HepG2 (cell line): ENCODE data around the gene PKN2. TPM values are rescaled to one million over a fixed set of nuclear protein-coding genes. Genes with fewer than 3 reads are reported as not detected.

ENCODE experiments used
- ATAD3A ChIP-seq: sonication (generic); formaldehyde crosslinking; IDR thresholded peaks from 2 replicates; pipeline ENCODE4 v1.4.0; 2020; ENCODE audit warnings: missing genetic modification reagents
- BRCA1 ChIP-seq: sonication (generic); formaldehyde crosslinking; IDR thresholded peaks from 2 replicates; pipeline ENCODE4 v1.4.0; 2020; ENCODE audit warnings: missing genetic modification reagents
- IKZF4 ChIP-seq: sonication (generic); formaldehyde crosslinking; IDR thresholded peaks from 2 replicates; pipeline ENCODE4 v1.5.1; 2020; ENCODE audit warnings: borderline replicate concordance, mild to moderate bottlenecking, low read depth, missing genetic modification reagents; ENCODE audit errors: not compliant biosample characterization
- KLF16 ChIP-seq, 2 experiments: sonication (generic) in 1 of 2; formaldehyde crosslinking in 1 of 2; IDR thresholded peaks; 2 replicates each; pipeline versions ENCODE4 v1.6.1 to v1.8.0; 2016 to 2023; ENCODE audit warnings: missing genetic modification reagents in 2 of 2, missing compliant biosample characterization in 1 of 2
- NR2F6 ChIP-seq, 2 experiments: IDR thresholded peaks; 2 replicates each; pipeline ENCODE4 v1.6.1; 2016; ENCODE audit warnings: antibody characterized with exemption in 1 of 2, mild to moderate bottlenecking in 1 of 2
- SRY ChIP-seq: sonication (generic); formaldehyde crosslinking; IDR thresholded peaks from 2 replicates; pipeline ENCODE4 v1.8.0; 2022; ENCODE audit warnings: mild to moderate bottlenecking, missing genetic modification reagents
- TFDP1 ChIP-seq: IDR thresholded peaks from 2 replicates; pipeline ENCODE4 v1.6.1; 2016; ENCODE audit warnings: missing compliant biosample characterization, missing genetic modification reagents, borderline replicate concordance
- ZNF20 ChIP-seq: sonication (generic); formaldehyde crosslinking; IDR thresholded peaks from 2 replicates; pipeline ENCODE4 v1.4.0; 2020; ENCODE audit warnings: mild to moderate bottlenecking, moderate library complexity, missing genetic modification reagents
- ZNF282 ChIP-seq: fragments of 450-650 bp; IDR thresholded peaks from 2 replicates; pipeline ENCODE4 v1.6.1; 2018; ENCODE audit not compliant: partially characterized antibody
- ZNF407 ChIP-seq: sonication (generic); formaldehyde crosslinking; IDR thresholded peaks from one replicate; pipeline ENCODE4 v1.5.1; 2020; ENCODE audit warnings: mild to moderate bottlenecking, missing genetic modification reagents; ENCODE audit errors: not compliant biosample characterization
- ZNF672 ChIP-seq: sonication (generic); formaldehyde crosslinking; IDR thresholded peaks from 2 replicates; pipeline ENCODE4 v1.8.1; 2022; ENCODE audit warnings: missing genetic modification reagents
- ZNF775 ChIP-seq: sonication (generic); formaldehyde crosslinking; IDR thresholded peaks from 2 replicates; pipeline ENCODE4 v1.4.0; 2020; ENCODE audit warnings: missing genetic modification reagents, mild to moderate bottlenecking, moderate library complexity, borderline replicate concordance
- ZNF788 ChIP-seq: sonication (generic); formaldehyde crosslinking; IDR thresholded peaks from 2 replicates; pipeline ENCODE4 v1.5.0; 2020; ENCODE audit warnings: mild to moderate bottlenecking, missing genetic modification reagents, borderline replicate concordance
- polyA plus RNA-seq, 8 experiments: library from polyadenylated mRNA; depleted of rRNA in 3 of 8; stranded (reverse) in 7 of 8; unstranded in 1 of 8; fragments of >200 nt; fragmentation: Illumina TruSeq in 4 of 8; extraction: Trizol in 4 of 8; gene quantifications; 2 replicates each; pipeline versions ENCODE4 v1.2.1 to v1.2.3, GENCODE V29; 2011 to 2016; ENCODE audit warnings: low read depth in 4 of 8, missing spikeins in 1 of 8, mixed read lengths in 1 of 8; ENCODE audit not compliant: insufficient read depth in 1 of 8
- total RNA-seq, 5 experiments: library from RNA; depleted of rRNA; stranded (reverse); fragments of >200 nt; fragmentation: Illumina TruSeq; extraction: Trizol; gene quantifications; 2 replicates each; pipeline ENCODE4 v1.2.3, GENCODE V29; 2016; ENCODE audit warnings: low read depth in 1 of 5
- TF ChIP-seq, protein P1 (sequence below): sonication (generic); formaldehyde crosslinking; IDR thresholded peaks from 2 replicates; pipeline ENCODE4; 2020; ENCODE audit warnings: missing genetic modification reagents, mild to moderate bottlenecking, borderline replicate concordance

Gene PKN2
- total and polyA plus RNA-seq, 2 of the 13 experiments (the other 11 are each of a cell fraction or from before 2014, with no cell fraction given): 17.0 to 29.4 TPM

DNA sequence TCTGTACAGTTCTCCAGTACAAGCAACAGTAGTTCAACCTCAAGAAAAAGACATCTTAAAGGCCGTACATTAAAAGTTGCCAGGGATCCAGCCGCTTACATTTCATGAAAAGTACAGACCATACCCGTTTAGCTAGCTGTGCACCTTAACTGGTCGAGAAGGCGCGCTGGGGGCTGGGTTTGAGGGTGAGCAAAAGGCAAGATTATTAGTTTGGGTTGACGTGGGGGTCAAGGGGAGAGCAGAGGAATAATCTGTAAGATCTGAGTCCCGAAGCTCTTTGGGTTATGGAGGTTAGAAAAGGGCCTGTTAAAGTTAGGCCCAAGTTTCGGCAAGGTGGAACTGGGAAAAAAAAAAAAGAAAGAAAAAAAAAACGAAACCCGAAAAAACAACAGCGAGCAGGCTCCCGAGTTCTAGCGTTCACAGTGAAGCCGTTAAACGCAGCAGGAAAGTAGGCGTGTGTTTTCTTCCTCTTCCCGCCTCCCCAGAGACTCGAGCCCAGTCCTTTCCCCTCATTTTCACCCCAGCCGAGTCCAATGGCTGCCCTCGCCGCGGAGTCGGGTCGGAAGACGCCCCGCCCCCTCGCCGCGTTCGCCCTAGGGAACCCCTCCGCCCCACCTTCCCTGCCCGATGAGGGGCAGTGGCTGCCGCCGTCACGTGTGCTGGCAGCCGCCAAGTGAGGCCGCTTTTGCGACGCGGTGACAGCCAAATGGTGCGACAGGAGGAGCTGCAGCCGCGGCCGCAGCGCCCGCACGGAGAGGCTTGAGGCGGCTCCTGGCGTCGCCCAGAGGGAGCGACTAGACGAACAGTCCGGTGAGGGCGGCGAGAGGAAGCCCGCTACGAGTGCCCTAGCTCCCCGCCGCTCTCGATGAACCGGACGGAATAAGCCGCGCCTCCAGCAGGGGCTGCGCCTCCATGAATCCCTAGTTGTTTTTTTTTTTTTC is at the start of gene PKN2 (continued):
- TF ChIP-seq ZNF282: no peak
- TF ChIP-seq ZNF407 (CRISPR knock-in tag): no peak
- no peak for TF ChIP-seq ATAD3A (CRISPR knock-in tag)
- no peak for TF ChIP-seq SRY (CRISPR knock-in tag)
- 0 out of 2 replicates have a peak, but pooled peaks have one; percentile 71 for TF ChIP-seq TFDP1
- TF ChIP-seq, protein P1, sequence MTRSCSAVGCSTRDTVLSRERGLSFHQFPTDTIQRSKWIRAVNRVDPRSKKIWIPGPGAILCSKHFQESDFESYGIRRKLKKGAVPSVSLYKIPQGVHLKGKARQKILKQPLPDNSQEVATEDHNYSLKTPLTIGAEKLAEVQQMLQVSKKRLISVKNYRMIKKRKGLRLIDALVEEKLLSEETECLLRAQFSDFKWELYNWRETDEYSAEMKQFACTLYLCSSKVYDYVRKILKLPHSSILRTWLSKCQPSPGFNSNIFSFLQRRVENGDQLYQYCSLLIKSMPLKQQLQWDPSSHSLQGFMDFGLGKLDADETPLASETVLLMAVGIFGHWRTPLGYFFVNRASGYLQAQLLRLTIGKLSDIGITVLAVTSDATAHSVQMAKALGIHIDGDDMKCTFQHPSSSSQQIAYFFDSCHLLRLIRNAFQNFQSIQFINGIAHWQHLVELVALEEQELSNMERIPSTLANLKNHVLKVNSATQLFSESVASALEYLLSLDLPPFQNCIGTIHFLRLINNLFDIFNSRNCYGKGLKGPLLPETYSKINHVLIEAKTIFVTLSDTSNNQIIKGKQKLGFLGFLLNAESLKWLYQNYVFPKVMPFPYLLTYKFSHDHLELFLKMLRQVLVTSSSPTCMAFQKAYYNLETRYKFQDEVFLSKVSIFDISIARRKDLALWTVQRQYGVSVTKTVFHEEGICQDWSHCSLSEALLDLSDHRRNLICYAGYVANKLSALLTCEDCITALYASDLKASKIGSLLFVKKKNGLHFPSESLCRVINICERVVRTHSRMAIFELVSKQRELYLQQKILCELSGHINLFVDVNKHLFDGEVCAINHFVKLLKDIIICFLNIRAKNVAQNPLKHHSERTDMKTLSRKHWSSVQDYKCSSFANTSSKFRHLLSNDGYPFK (CRISPR knock-in tag): peak; percentile 76; the same call in 1 of the 2 replicates
- no peak for TF ChIP-seq ZNF20
- 0 out of 4 replicates have a peak, but pooled peaks of 1 of the 2 experiments have one; percentile 82 for TF ChIP-seq KLF16 (CRISPR knock-in tag; IDR thresholded peaks at IDR 0.05)
- TF ChIP-seq ZNF672 (CRISPR knock-in tag): no peak
- TF ChIP-seq IKZF4: no peak
- no peak; the same call in 1 of the 2 replicates for TF ChIP-seq BRCA1 (CRISPR knock-in tag)
- no peak for TF ChIP-seq NR2F6 (IDR thresholded peaks at IDR 0.05)
- TF ChIP-seq NR2F6 (CRISPR knock-in tag; IDR thresholded peaks at IDR 0.05): peak; percentile 54; the same call in 1 of the 2 replicates
- TF ChIP-seq ZNF775: no peak
- peak; percentile 91; the same call in 1 of the 2 replicates for TF ChIP-seq ZNF788 (CRISPR knock-in tag)
